Measurements from ENCODE around the gene PGM5.

GRCh38 chr9:68546596-68547390, 190.4 kb downstream of the PGM5 start:
- TF ChIP-seq CTCF (IDR thresholded peaks at IDR 0.05 in 4 of 5, conservative IDR thresholded peaks at IDR 0.05 in 1 of 5) (no peak), POLR2A (IDR thresholded peaks at IDR 0.05) (no peak)

All from gastrocnemius medialis (tissue), 4 donors.